Activated gamma-delta T cell (primary cell): Measurements from ENCODE around the gene ZNF490.
"Not testable (repeated sequence)": the region's sequence is repeated elsewhere in the genome, so short reads cannot be mapped to it uniquely, and the experiment has no call there.

Experiments
- DNase-seq: peaks from one replicate; lab custom pipeline; 2025; lab: John Stamatoyannopoulos, UW
- total RNA-seq, 2 donors: gene quantifications; one replicate each; lab custom pipeline; 2026; lab: John Stamatoyannopoulos, UW

ZNF490 gene
- 14.7 to 15.4 reads per million in 2 donors for total RNA-seq

GRCh38 chr19:12610540-12611360 lies at the start of gene ZNF490, which contains the start of gene ZNF791:
TSS of gene ZNF490 (minus strand) at chr19:12610813. CDS start at chr19:12610680, 133 bp downstream.
TSS of gene ZNF791 (plus strand) at chr19:12610920. CDS start at chr19:12611080, 160 bp downstream.
- DNase-seq = peak; percentile 54

- DNase-seq = no peak
These were observed 47.4 kb upstream of the ZNF490 start for GRCh38 chr19:12657966-12658365.

GRCh38 chr19:12656899-12657571 lies 46.4 kb upstream of the ZNF490 start:
- no peak for DNase-seq

- DNase-seq = no peak
These were observed 44.9 kb upstream of the ZNF490 start for GRCh38 chr19:12655546-12655945.

- no peak for DNase-seq
These were observed 41.6 kb upstream of the ZNF490 start for GRCh38 chr19:12652219-12652618.

GRCh38 chr19:12649941-12650340 lies 39.3 kb upstream of the ZNF490 start:
- DNase-seq = no peak

- no peak for DNase-seq
These were observed 37.5 kb upstream of the ZNF490 start for GRCh38 chr19:12648088-12648487.

GRCh38 chr19:12647490-12648071 lies 37.0 kb upstream of the ZNF490 start:
- DNase-seq = no peak

- no peak for DNase-seq
These were observed 36.4 kb upstream of the ZNF490 start for GRCh38 chr19:12647047-12647446.

GRCh38 chr19:12646551-12646950 lies 35.9 kb upstream of the ZNF490 start:
- no peak for DNase-seq

GRCh38 chr19:12643716-12644115 lies 33.1 kb upstream of the ZNF490 start:
- not testable (repeated sequence) for DNase-seq

GRCh38 chr19:12642506-12642905 lies 31.9 kb upstream of the ZNF490 start:
- DNase-seq = no peak

GRCh38 chr19:12641456-12641855 lies 30.8 kb upstream of the ZNF490 start:
- DNase-seq = no peak

GRCh38 chr19:12639901-12640613 lies 29.4 kb upstream of the ZNF490 start:
- DNase-seq = peak; percentile 49

GRCh38 chr19:12638611-12639182 lies 28.1 kb upstream of the ZNF490 start:
- no peak for DNase-seq

- DNase-seq = no peak
These were observed 26.0 kb upstream of the ZNF490 start for GRCh38 chr19:12636631-12637030.

- DNase-seq = no peak
These were observed 18.6 kb upstream of the ZNF490 start for GRCh38 chr19:12629215-12629614.

GRCh38 chr19:12628040-12629022 lies 17.7 kb upstream of the ZNF490 start:
- DNase-seq = no peak

- DNase-seq = no peak
These were observed 16.3 kb upstream of the ZNF490 start for GRCh38 chr19:12626958-12627357.

- DNase-seq = no peak
These were observed 12.9 kb upstream of the ZNF490 start for GRCh38 chr19:12623361-12624031.
